H9 (cell line): Measurements from ENCODE around the gene ZDHHC12. TPM values are rescaled to one million over a fixed set of nuclear protein-coding genes. Genes with fewer than 3 reads are reported as not detected.

Source experiments
- DNase-seq: peaks from one replicate; pipeline ENCODE4 v3.0.0-alpha.2; 2017
- H2AFZ ChIP-seq: one replicate; pipeline ENCODE4 v1.6.1; 2013; ENCODE audit warnings: mild to moderate bottlenecking, low read length, control low read depth, moderate library complexity
- H2AK5ac ChIP-seq: 2 replicates; pipeline ENCODE4 v1.6.1; 2013; ENCODE audit warnings: low read length, control low read depth, mixed read lengths; ENCODE audit not compliant: insufficient read length
- H2BK120ac ChIP-seq: one replicate; pipeline ENCODE4 v1.6.1; 2013; ENCODE audit warnings: low read depth, mild to moderate bottlenecking, low read length, control low read depth, inconsistent platforms; ENCODE audit not compliant: poor library complexity, severe bottlenecking
- H2BK12ac ChIP-seq: 2 replicates; pipeline ENCODE4 v1.6.1; 2013; ENCODE audit warnings: low read length, control low read depth, mixed read lengths, low read depth; ENCODE audit not compliant: insufficient read length
- H2BK15ac ChIP-seq: 2 replicates; pipeline ENCODE4 v1.6.1; 2013; ENCODE audit warnings: low read depth, low read length, control low read depth
- H2BK20ac ChIP-seq: one replicate; pipeline ENCODE4 v1.6.1; 2013; ENCODE audit warnings: low read depth, mild to moderate bottlenecking, low read length, control low read depth, inconsistent platforms; ENCODE audit not compliant: poor library complexity, severe bottlenecking
- H2BK5ac ChIP-seq: 2 replicates; pipeline ENCODE4 v1.6.1; 2013; ENCODE audit warnings: low read length, control low read depth, mixed read lengths; ENCODE audit not compliant: insufficient read length
- H3K14ac ChIP-seq: 2 replicates; pipeline ENCODE4 v1.6.1; 2013; ENCODE audit warnings: low read length, control low read depth; ENCODE audit not compliant: insufficient read depth
- H3K18ac ChIP-seq: 2 replicates; pipeline ENCODE4 v1.6.1; 2013; ENCODE audit warnings: low read depth, mild to moderate bottlenecking, mixed read lengths, low read length, control low read depth; ENCODE audit not compliant: insufficient read length
- H3K23ac ChIP-seq: 2 replicates; pipeline ENCODE4 v1.6.1; 2013; ENCODE audit warnings: low read length, control low read depth, mixed read lengths, low read depth; ENCODE audit not compliant: insufficient read length
- H3K23me2 ChIP-seq: 2 replicates; pipeline ENCODE4 v1.6.1; 2013; ENCODE audit warnings: low read depth, mild to moderate bottlenecking, mixed read lengths, low read length, control low read depth; ENCODE audit not compliant: insufficient read length, poor library complexity, severe bottlenecking
- H3K27ac ChIP-seq: 2 replicates; pipeline ENCODE4 v1.5.1; 2013; ENCODE audit warnings: low read length, control low read depth, mixed read lengths, low read depth; ENCODE audit not compliant: insufficient read length
- H3K27me3 ChIP-seq: 2 replicates; pipeline ENCODE4 v1.6.1; 2013; ENCODE audit warnings: low read length, control low read depth, inconsistent platforms; ENCODE audit not compliant: insufficient read depth
- H3K4ac ChIP-seq: 2 replicates; pipeline ENCODE4 v1.6.1; 2013; ENCODE audit warnings: low read depth, mild to moderate bottlenecking, control low read depth, inconsistent platforms, low read length, moderate library complexity
- H3K4me1 ChIP-seq: 2 replicates; pipeline ENCODE4 v1.6.1; 2013; ENCODE audit warnings: low read length, control low read depth, inconsistent platforms; ENCODE audit not compliant: insufficient read depth
- H3K4me2 ChIP-seq: 2 replicates; pipeline ENCODE4 v1.6.1; 2013; ENCODE audit warnings: low read length, control low read depth, mixed read lengths; ENCODE audit not compliant: insufficient read length, insufficient read depth
- H3K56ac ChIP-seq: 2 replicates; pipeline ENCODE4 v1.6.1; 2013; ENCODE audit warnings: low read depth, mild to moderate bottlenecking, mixed read lengths, low read length, control low read depth; ENCODE audit not compliant: insufficient read length
- H3K79me1 ChIP-seq: 2 replicates; pipeline ENCODE4 v1.6.1; 2013; ENCODE audit warnings: low read depth, mild to moderate bottlenecking, moderate library complexity, low read length, control low read depth, inconsistent platforms; ENCODE audit not compliant: insufficient read depth, poor library complexity, severe bottlenecking
- H3K79me2 ChIP-seq: 2 replicates; pipeline ENCODE4 v1.6.1; 2013; ENCODE audit warnings: low read length, control low read depth, inconsistent platforms; ENCODE audit not compliant: insufficient read depth
- H3K9ac ChIP-seq: 2 replicates; pipeline ENCODE4 v1.6.1; 2013; ENCODE audit warnings: low read length, control low read depth, mixed read lengths; ENCODE audit not compliant: insufficient read length; ENCODE audit errors: extremely low read depth
- H3K9me3 ChIP-seq: one replicate; pipeline ENCODE4 v1.6.1; 2013; ENCODE audit warnings: low read depth, low read length, inconsistent platforms; ENCODE audit not compliant: control insufficient read depth
- H3T11ph ChIP-seq: one replicate; pipeline ENCODE4 v1.6.1; 2013; ENCODE audit warnings: mild to moderate bottlenecking, low read length, control low read depth, inconsistent platforms
- H4K20me1 ChIP-seq: one replicate; pipeline ENCODE4 v1.6.1; 2013; ENCODE audit not compliant: control insufficient read depth, insufficient read length, insufficient read depth
- H4K5ac ChIP-seq: 2 replicates; pipeline ENCODE4 v1.6.1; 2013; ENCODE audit warnings: low read depth, mild to moderate bottlenecking, mixed read lengths, low read length, control low read depth; ENCODE audit not compliant: insufficient read length
- H4K8ac ChIP-seq: replicated peaks from 2 replicates; pipeline ENCODE4 v1.6.1; 2013; ENCODE audit warnings: low read length, control low read depth, mixed read lengths, low read depth; ENCODE audit not compliant: insufficient read length
- H4K91ac ChIP-seq: 2 replicates; pipeline ENCODE4 v1.6.1; 2013; ENCODE audit warnings: low read depth, mild to moderate bottlenecking, moderate library complexity, mixed read lengths, low read length, control low read depth; ENCODE audit not compliant: insufficient read length
- H3K27ac Mint-ChIP-seq, 3 experiments: 2 replicates in 2 of 3; 3 replicates in 1 of 3; pipeline ENCODE4 v1.8.0; 2020 to 2021; ENCODE audit warnings: mixed read lengths in 3 of 3, mild to moderate bottlenecking in 1 of 3, moderate library complexity in 1 of 3
- H3K27me3 Mint-ChIP-seq: 2 replicates; pipeline ENCODE4 v1.8.0; 2021; ENCODE audit warnings: low read depth, mild to moderate bottlenecking, moderate library complexity, mixed read lengths
- H3K36me3 Mint-ChIP-seq, 3 experiments: 2 replicates in 2 of 3; 3 replicates in 1 of 3; pipeline ENCODE4 v1.8.0; 2020 to 2021; ENCODE audit warnings: low read depth in 3 of 3, mixed read lengths in 3 of 3; ENCODE audit not compliant: insufficient read depth in 1 of 3
- H3K4me1 Mint-ChIP-seq, 2 experiments: 2 replicates each; pipeline ENCODE4 v1.8.0; 2020; ENCODE audit warnings: mixed read lengths in 2 of 2
- H3K4me3 Mint-ChIP-seq, 2 experiments: 2 replicates in 1 of 2; 3 replicates in 1 of 2; pipeline ENCODE4 v1.8.0; 2020 to 2021; ENCODE audit warnings: mild to moderate bottlenecking in 2 of 2, mixed read lengths in 2 of 2, moderate library complexity in 1 of 2
- H3K9me3 Mint-ChIP-seq, 2 experiments: 2 replicates in 1 of 2; 3 replicates in 1 of 2; pipeline ENCODE4 v1.8.0; 2020; ENCODE audit warnings: mild to moderate bottlenecking in 2 of 2, mixed read lengths in 2 of 2, moderate library complexity in 1 of 2
- CTCF ChIP-seq: fragments of 200-600 bp; sonication (generic); conservative IDR thresholded peaks from 3 replicates; pipeline ENCODE4 v1.8.0; 2021; ENCODE audit warnings: antibody characterized with exemption, mild to moderate bottlenecking
- WGBS: extraction: QIAGEN DNeasy Blood & Tissue Kit; methylation state at CpG from one replicate; pipeline ENCODE4 v1.1.7; 2013; ENCODE audit warnings: missing lambda C conversion rate, low lambda C conversion rate, mixed read lengths; ENCODE audit not compliant: insufficient read length; ENCODE audit errors: extremely low coverage; 5-methylcytosine and 5-hydroxymethylcytosine counted together
- total RNA-seq: library from RNA; stranded (reverse); gene quantifications from 2 replicates; pipeline ENCODE4 v1.2.1, GENCODE V29; 2021

ZDHHC12 gene
- total RNA-seq, 1 experiment from 2014 or later = 42.8 TPM

GRCh38 chr9:128723352-128723865 lies 518 bp downstream of the ZDHHC12 start:
- peak overlapping the region; percentile 91 for H3K4me2 ChIP-seq
- H2BK20ac ChIP-seq = no peak overlapping the region
- Mint-ChIP-seq H3K27me3 (no peaks in the 10 kb centered on the region; the same call in none of the 2 replicates), H3K4me1 (peaks cover 22% of the 10 kb centered on the region in 2 experiments), H3K4me3 (peak overlapping the region; percentile 92 to 95), H3K9me3 (no peaks in the 10 kb centered on the region; a peak in 2 of 5 replicates), H3K27ac (peak overlapping the region; percentile 10 to 96 (median 94); a peak in 5 of 7 replicates), H3K36me3 (peaks cover 2 to 33% (median 26%) of the 10 kb centered on the region in 3 experiments; a peak in 5 of 7 replicates)
- H3K4ac ChIP-seq = no peak overlapping the region
- H3K9me3 ChIP-seq = no peaks in the 10 kb centered on the region
- H2AK5ac ChIP-seq = no peak overlapping the region
- H4K91ac ChIP-seq = no peak overlapping the region
- no CpG with 5 or more reads among the region's 7 CpGs for WGBS
- no peak overlapping the region for H4K8ac ChIP-seq
- H3T11ph ChIP-seq = no peak overlapping the region
- peak overlapping the region; percentile 84 for H3K9ac ChIP-seq
- no peaks in the 10 kb centered on the region for H3K27me3 ChIP-seq
- peak; percentile 21 for DNase-seq
- H2AFZ ChIP-seq = no peak overlapping the region
- H3K23ac ChIP-seq = no peak overlapping the region
- H4K5ac ChIP-seq = no peak overlapping the region
- no peak overlapping the region for H3K18ac ChIP-seq
- no peaks in the 10 kb centered on the region for H3K79me2 ChIP-seq
- H3K56ac ChIP-seq = no peak overlapping the region
- no peak overlapping the region for H2BK12ac ChIP-seq
- no peak overlapping the region for H3K27ac ChIP-seq
- no peaks in the 10 kb centered on the region; the same call in 1 of the 2 replicates for H3K4me1 ChIP-seq
- no peak for TF ChIP-seq CTCF
- H2BK5ac ChIP-seq = no peak overlapping the region
- peak overlapping the region; percentile 69; the same call in 1 of the 2 replicates for H3K14ac ChIP-seq
- H2BK120ac ChIP-seq = no peak overlapping the region
- H3K79me1 ChIP-seq = no peaks in the 10 kb centered on the region
- H2BK15ac ChIP-seq = no peak overlapping the region
- H3K23me2 ChIP-seq = peaks cover 4% of the 10 kb centered on the region
- no peaks in the 10 kb centered on the region for H4K20me1 ChIP-seq
